Retina (tissue), 1 donor: ENCODE results near the gene PRICKLE2.

Experiments used
- DNase-seq: peaks from one replicate; pipeline ENCODE4 v3.0.0-alpha.2; 2016

The PRICKLE2 gene, protein sequence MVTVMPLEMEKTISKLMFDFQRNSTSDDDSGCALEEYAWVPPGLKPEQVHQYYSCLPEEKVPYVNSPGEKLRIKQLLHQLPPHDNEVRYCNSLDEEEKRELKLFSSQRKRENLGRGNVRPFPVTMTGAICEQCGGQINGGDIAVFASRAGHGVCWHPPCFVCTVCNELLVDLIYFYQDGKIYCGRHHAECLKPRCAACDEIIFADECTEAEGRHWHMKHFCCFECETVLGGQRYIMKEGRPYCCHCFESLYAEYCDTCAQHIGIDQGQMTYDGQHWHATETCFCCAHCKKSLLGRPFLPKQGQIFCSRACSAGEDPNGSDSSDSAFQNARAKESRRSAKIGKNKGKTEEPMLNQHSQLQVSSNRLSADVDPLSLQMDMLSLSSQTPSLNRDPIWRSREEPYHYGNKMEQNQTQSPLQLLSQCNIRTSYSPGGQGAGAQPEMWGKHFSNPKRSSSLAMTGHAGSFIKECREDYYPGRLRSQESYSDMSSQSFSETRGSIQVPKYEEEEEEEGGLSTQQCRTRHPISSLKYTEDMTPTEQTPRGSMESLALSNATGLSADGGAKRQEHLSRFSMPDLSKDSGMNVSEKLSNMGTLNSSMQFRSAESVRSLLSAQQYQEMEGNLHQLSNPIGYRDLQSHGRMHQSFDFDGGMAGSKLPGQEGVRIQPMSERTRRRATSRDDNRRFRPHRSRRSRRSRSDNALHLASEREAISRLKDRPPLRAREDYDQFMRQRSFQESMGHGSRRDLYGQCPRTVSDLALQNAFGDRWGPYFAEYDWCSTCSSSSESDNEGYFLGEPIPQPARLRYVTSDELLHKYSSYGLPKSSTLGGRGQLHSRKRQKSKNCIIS

DNA sequence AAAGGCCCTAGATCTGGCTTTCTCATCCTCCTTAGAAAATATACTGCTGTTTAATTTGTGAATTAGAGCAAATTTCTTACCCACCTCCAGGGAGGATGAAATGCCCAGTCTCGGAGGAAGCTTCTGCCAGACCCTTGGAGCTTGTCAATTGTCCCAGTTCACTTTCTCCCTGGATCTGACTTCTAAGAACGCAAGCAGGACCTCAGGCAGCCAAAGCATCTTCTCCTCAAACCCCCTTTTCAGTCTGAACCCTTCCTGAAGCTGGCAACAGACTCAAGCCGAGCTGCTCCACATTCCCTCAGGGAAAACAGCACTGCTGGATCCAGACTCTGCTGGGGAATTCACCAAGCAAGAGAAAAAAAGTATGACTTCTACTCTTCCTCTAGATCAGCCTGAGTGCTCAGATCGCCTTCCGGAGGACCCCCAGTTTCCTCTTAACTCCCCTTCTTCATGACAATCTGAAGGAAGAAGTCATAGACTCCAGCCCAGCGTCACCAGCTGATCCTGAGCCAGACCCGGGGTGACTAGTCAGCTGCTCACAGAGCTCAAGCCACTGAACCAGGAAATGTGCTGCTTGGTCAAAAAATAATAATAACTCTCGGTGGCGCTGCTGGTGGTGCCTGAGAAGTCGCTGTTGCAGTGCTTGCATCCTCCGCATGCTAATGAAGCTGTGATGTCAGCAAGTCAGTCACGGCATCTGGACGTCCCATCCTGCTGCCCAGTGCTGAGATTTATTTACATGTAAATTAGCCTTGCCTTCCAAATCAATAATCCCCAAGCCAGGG lies at the start of gene PRICKLE2:
Gene PRICKLE2 (minus strand): TSS at position 641 of the 785 bp plus-strand sequence. CDS start 26,539 bp downstream, outside the sequence.
- DNase-seq = peak; percentile 72

DNA sequence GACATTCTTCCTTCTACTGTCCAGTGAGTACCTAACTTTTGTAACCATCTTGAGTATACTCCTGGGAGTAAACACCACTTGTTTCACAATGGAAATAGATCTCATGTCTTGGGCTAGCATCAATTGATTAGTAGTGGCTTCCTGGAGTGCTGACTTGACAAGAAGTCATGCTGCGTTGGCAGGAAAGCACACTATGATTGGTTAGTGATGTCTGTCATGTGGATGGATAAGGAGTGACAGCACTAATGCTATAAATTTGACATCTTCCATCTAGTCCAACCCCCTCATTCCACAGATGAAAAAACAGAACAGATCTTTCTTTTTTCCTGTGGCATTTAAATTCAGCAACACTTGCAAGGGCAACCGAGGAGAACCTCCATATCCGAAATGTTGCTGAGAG lies 47.6 kb upstream of the PRICKLE2 start:
- DNase-seq = no peak

DNA sequence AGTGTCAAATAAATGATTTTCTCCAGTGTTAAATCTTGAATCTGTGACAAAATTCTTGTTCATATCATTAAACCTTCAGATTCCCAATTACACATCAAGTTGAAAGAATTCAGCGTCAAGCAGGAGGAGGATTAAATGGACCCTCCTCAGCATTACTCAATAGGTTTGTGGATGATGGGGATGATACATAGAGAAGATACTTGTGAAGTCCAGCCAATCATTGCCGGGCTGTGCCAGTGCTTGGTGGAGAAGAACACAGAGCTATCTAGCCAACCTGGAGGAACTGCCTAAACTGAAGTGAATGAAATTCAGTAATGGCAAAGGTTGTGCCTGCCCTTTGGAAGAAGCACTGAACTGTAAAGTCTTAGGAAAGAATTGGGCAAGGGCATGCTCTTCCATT lies 47.0 kb upstream of the PRICKLE2 start:
- DNase-seq = no peak

DNA sequence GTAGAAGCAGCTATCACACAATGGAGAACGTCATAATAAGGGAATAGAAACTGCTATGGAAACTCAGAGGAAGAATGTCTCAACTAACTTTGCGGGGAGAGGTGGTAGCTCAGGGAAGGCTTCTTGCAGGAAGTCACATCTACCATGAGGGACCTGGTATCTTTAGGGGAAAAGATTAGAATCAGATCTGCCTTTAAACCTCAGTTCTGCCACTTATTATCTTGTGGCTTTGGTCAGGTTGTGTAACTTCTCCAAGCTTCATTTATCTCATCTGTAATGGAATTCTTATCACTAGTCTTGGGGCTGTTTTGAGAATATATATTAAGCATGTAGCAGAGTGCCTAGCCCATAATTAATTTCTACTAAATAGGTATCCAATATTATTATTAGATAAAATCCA lies 46.4 kb upstream of the PRICKLE2 start:
- no peak for DNase-seq

DNA sequence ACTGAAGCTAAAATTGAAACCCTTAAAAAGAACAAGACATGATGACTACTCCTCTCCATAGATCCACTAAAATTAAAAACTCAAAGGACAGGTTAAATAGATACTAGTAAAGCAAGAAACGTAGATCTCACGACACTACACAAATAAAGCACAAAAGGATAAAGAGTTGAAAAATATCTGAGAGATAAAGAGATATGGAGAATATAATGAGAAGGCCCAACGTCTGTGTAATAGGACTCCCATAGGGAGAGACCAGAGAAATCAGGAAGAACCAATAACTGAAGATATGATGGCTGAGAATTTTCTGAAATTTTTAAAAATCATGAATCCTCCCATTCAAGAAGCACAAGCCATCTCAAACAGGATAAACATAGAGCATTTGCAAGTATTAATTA lies 45.6 kb upstream of the PRICKLE2 start:
- DNase-seq = no peak

DNA sequence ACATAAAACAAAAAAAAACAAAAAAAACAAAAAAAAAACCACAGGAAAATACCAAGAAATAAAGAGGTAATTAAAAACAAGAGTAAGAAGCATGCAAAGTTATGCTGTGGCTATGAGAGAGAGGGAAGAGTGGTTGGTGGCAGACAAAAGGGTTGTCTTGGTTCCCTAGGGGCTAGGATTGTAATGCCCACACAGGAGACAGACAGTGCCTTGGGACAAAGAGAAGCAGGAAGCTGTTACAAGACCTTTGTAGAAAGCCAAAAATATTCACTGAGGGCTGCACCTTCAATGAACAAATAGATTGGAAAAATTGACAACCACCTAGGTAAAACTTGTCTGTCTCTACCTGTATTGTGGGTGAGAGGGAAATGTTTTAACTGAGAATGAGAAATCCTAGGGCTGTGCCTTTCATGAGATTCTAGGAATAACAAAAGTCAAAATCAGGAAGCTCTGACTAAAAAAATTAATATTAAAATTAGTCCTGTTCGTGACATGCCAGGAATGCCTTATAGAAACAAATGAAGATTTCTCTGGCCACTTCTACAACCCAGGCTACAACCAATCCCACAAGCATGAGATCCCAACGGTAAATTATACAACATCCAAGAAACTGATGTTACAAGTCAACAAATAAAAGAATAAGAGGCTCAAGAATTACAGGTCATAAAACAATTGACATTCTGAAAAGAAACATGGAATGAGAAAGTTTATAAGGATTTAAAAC lies 45.0 kb upstream of the PRICKLE2 start:
- no peak for DNase-seq

DNA sequence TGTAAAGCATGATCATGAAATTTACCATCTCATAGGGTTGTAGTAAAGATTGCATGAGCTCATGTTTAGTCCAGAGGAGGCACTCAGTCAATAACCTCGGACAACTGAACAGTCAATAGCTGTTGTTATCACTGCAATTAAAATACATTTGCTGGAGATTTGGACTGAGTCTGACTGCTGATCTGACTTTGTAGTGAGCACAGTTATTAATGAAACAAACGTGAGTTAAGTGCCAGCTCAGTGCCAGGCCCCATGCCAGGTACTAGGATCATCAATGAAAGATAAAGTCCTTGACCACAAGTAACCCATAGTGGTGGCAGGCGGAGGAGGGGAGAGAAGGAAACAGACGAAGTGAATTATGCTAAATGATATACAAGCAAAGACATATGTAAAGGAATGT lies 43.7 kb upstream of the PRICKLE2 start:
- no peak for DNase-seq

DNA sequence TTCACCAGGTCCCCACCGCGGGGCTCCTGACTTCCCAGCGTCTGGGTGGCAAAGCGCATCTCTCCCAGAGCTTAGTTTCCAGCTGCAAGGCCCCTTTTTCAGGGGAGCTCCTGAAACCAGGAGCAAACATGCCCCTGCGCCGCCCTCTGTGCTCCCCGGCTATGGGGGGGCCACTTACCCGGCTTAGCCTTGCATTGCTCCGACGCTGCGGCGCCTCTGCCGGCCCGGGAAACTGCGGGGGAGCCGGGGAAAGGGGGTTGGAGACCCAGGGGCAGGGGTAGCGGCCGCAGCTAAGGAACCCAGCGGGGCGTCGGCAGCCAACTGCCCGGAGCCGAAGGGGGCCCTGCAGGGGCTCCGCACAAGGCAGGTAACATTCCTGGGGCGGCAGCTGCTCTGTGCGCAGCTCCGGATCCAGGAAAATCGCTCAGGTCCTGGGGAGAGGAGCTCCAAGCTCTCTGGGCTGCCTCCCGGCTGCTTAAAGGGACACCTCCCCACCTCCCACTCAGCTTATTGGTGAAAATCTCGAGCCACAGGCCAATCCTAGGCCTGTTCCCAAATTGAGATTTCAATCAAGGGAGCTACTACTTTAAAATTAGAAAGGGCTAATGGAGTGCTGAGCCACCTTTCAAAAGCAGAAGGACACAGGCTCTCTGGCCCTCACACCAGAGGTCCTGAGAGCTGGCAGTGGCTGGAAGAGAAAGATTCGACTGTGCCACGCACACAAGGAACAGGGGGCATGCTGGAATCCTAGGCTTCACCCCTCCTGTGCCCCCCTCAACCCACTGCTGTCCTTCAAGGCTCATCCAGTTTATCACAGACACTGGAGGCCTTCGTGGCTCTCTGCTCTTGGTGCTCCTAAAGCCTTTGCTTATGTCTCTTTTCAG lies 42.7 kb upstream of the PRICKLE2 start:
- peak; percentile 63 for DNase-seq

DNA sequence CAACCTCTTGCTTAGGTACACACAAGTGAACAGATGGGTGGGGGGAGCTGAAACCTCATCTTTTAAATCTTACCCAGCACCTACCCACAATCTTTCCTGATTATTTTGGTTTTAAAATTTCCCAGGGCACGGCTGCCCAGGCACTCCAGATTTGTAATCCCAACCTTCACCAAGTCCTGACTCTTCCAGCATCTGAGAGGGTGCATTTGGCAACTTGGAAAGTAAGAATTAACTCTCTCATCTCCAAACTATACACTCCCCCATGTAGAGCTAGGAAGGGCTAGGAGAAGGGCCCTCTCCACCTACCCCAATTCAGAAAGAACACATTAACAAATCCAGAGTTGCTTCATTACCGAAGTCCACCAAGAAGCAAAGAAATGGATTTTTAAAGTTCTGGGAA lies 41.7 kb upstream of the PRICKLE2 start:
- no peak for DNase-seq

DNA sequence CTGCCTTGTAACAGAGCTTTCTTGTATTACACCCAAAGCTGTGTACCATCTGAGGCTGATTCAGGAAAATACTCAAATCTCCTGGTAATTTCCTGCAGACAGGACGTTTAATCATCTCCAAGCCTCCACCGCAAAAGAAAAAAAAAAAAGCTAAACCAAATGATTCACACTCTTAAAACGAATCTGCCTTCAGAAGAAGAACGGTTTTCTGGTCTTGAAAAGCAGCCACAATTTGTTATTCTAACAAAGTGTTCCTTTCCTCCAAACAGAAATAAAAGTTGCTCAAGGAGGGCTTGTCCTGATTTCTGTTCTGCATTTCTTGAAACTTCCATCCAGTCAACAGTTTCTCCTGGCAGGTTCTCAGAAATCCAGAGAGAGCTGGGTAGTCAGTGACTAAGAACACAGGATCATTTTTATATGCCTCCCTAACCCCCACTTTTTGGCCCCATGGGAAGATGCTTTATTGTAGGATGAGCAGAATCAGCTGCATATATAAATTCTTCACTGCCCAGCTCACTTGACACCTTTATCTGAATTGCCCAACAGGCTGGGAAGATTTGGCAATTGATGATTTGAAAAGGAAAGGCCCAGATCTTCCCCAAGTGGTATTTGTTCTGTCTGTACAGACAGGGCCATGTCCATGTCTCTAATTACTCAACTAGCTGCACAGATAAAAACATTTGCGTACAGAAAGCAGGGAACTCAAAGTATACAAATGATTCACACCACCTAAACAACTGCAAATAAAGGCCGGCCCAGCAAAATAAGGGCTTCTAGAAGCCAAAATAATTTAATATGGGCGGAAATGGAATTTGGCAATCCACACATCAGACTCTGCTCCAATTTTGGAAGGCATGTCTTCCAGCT lies 41.0 kb upstream of the PRICKLE2 start:
- DNase-seq = no peak

DNA sequence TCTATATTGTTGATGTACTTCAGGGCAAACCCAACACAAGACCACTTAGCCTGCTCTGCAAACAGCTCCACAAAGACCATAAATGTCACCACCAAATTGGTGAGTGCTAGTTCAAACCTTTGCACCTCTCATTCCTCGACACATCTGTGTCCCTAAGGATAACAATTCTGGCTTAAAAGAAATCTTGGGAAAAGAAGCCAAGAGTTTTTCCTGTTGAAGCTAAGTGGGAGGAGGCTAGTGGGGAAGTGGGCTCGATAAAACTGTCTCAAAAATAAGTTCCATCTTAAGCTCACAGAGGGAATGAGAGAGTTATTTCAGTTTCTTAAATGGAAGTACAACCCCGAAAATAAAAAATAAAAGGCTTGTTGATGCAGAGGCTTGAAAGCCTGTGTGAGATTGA lies 40.4 kb upstream of the PRICKLE2 start:
- no peak for DNase-seq

DNA sequence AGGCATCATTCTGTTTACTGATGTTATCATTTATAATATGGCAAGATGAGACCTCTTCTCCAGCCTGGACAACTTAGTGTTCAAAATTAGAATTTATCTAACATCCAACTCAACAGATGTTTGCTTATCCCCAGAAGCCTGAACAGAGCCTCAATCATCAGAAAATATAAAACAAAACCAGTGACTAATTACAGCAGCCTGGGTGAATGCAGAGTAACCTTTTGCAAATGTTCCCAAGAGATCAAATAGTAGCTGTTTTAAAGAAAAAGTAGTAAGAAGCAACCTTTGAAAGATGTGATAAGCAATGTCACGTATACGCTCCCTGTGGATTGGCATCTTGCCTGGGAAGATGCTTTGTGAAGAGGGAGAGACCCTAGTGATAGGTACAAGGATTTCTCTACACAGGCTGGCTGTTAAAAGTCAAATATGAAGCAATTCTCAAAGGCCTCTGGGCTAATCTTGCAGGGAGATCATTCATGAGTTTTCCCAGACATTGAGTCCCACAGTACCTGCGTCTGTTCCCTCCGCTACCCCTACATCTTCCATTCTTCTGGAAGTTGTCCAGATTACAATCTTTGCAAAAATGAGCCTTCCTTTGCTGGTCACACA lies 39.3 kb upstream of the PRICKLE2 start:
- no peak for DNase-seq

DNA sequence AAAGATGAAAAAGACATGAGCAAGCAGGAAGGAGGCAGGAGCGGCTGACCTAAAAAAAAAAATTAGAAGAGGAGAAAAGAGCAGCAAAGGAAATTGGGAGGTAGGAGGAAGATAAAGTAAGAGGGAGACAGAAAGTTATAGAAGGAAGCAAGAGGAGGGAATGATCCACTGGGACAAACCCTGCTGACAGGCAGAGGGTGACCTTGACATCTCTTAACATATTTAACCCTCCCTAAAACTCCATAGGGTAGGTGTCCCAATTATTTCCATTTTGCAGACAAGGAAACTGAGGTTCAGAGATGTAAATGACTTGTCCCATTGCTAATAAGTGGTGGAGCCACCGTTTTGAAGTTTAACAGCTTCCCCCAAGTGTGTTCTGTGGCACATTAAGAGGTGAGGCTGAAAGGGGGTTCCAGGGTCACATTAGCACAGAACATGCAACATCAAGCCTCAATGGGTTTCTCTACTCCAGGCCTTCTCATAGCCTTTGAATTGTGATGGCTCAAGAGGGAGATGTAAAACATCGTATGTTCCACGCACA lies 37.4 kb upstream of the PRICKLE2 start:
- no peak for DNase-seq

DNA sequence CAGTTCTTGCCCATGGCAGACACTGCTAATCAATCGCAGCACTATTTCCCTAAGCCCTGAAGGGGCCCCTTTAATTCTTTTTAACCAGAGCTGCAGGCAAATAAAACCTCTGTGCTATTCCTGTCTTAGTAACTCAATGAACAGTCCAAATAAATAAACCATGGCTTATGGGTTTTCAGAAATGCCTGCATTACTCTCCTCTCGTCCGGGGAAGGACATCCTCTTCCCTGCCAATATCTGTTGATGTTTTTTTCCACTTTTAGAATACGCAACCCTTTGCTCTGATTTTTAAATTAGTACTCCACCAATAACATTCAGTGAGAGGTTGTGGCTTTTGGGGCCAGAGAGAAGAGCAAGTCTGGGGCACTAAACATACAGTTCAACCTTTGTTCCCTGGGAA lies 35.2 kb upstream of the PRICKLE2 start:
- DNase-seq = no peak

DNA sequence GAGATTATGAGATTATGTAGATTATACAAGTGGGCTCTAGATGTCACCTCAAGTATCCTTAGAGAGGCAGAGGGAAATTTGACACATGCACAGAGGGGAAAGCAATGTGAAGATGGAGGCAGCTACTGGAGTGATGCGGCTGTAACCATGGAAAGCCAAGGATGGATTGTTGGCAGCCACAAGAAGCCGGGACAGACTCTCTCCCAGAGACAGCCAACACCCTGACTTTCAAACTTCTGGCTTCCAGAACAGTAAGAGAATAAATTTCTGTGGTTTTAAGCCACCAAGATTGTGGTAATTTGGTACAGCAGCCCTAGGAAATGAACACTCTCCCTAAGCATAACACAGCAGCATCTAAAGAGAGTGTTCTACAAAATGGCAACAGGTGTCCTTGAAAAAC lies 34.4 kb upstream of the PRICKLE2 start:
- DNase-seq = no peak

DNA sequence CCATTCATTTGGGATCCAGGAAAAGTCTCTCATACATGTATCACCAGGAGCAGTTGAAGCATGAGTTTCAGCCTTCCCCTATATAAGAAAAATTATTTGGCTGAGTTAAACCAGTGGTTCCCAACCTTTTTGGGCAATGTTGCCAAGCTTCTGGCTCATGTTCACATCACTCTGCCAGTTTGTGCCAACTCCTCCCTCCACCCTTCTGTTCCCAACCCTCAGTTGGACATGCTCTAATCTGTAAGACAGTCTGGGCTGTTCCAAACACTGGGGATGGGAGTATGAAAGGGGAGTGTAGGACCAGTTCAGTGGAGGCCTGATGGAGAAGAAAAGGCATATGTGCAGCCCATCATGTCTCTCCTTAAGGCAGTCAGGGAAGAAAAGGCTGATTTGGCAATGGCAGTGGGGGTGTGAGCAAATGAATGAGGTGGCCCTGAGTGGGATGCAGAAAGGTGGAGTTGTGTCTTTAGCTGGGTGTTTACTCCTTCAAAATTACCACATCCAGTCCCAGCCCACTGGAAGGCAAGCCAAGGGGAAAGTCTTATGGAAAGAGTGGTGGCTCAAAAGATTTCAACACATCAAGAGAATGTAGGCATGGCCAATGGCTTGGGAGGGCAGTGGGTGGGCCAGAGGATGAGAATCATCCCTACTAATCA lies 32.0 kb upstream of the PRICKLE2 start:
- no peak for DNase-seq

DNA sequence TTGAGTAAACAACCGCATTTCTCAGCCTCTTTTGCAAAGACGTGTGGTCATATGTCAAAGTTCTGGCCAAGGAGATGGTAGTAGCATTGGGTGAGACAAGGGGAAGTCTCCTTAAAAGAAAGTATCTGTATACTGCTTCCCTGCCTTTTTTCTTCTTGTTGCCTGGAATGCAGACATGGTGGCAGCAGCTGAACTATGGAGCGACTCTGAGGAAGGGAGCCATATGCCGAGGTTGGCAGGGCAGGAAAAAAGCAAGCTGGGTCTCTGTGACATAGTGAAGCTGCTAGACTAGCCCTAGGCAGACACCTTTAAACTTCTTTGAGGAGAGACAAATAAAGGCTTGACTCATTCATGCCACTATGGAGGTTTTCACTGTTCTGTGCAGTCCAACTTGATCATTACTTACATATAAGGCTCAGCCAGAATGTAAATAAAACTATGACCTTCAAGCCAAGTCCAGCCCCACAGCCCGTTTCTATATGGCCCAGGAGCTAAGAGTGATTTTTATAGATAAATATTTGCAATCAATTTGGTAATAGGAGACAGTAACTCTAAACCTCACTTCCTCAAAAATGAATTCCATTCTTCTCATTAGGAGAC lies 30.6 kb upstream of the PRICKLE2 start:
- DNase-seq = no peak

DNA sequence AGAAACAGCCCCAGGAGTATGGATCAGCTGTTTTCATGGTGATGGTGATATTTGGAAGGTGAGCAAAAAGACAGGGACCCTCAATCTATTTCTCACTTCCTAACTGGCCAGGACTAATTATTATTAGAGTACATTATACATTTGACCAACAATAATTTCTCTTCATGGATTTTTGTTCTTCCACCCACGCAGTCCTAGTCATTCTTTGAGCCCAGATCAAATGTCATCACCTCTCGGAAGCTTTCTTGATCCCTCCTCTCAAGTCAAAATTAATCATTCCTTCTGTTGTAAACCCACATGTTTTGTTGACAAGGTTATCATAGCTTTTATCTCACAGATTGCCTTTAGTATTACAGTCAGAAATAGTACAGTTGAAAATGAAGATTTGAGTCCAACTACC lies 29.2 kb upstream of the PRICKLE2 start:
- no peak for DNase-seq

DNA sequence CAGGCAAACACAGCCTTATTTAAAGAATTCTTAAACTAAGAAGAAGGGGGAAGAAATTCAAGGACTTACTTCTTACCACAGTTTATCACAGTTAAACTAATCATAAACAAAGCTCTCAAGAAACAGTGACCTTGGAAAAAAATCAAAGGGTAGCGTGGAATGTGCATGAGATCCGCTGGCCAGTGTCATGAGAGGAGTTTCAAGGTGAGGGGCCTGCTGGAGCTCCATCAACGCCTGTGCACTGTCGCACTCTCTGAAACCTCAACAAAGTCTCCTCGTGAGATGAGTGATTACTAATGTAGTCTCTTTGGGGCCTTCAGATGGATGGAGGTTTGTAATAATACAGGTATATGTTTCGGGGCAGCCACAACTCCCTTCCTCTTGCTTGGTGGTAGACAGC lies 28.4 kb upstream of the PRICKLE2 start:
- DNase-seq = no peak
